GM12872 (cell line): ENCODE results near the gene SLC25A24.

Source experiments
- CTCF ChIP-seq: IDR thresholded peaks from 3 replicates; pipeline ENCODE4 v1.5.1; 2011; ENCODE audit warnings: low read depth, mild to moderate bottlenecking, low read length, moderate library complexity; ENCODE audit not compliant: insufficient read depth

SLC25A24 gene

DNA sequence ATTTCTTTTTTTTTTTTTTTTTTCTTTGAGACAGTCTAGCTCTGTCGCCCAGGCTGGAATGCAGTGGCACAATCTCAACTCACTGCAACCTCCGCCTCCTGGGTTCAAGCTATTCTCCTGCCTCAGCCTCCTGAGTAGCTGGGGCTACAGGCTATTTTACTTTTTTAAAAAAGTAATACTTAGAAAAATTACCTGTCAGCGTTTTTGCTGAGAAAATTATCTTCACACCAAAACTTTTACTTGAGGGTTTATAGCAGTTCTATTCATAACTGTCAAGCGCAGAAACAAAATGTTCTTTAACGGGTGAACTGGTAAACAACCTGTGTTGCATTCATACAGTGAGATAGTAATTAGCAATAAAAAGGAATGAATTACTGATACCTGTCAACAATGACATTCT, 1.5 kb upstream of the SLC25A24 start:
- TF ChIP-seq CTCF = no peak

DNA sequence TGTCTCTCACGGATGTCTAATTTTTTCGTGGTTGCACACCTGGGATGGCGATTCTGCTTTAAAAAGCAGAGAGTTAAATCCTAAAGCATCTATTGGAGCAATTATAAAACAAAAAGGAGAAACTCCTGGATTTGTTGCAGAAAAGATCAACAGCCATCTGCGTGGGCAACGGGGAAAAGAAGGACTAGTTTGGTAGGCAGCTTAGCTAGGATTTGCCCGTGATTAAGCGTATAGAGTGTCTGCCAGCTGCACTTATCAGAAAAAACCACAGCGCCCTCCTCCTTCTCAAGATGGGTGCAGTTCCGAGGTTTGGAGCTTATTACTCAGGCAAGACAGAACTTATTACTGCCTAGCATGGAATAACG, 526 bp upstream of the SLC25A24 start:
- no peak for TF ChIP-seq CTCF

DNA sequence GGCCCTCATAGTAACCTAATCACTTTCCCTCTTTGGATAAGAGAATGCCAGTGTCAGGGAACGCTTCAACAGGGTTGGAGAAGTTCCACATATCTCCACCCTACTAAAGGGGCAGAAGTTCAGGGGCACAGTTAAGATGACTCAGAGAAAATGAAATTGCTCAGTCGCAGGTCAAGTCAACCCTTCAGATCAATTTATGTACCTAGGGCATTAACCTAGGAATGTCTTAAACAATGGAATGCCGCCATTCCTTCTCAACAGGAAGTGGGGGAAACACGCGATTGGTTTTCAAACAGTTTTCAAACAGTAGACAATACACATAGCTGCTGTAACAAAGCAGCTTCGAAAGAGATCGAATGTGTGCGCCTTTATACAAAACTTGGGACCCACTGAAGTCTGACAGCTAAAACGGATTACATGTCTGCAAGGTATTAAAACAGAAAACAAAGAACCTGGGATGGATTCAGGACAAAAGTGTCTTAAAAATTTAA, 897 bp downstream of the SLC25A24 start:
- no peak for TF ChIP-seq CTCF

- no peak for TF ChIP-seq CTCF
These were observed 6.1 kb downstream of the SLC25A24 start for GRCh38 chr1:108194051-108194450.

DNA sequence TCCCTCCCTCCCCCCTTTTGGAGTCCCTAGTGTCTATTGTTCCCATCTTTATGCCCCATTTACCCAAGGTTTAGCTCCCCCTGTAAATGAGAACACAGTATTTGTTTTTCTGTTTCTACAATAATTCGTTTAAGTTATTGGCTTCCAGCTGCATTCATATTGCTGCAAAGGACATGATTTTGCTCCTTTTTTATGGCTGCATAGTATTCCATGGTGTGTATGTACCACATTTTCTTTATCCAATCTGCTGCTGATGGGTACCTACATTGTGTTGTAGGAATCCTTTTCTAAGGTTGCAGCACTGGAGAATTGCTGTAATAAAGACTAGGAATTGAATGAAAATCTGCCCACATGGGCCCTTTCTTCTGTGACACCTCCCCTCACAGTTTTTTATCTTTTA, 6.8 kb downstream of the SLC25A24 start:
- TF ChIP-seq CTCF = no peak

DNA sequence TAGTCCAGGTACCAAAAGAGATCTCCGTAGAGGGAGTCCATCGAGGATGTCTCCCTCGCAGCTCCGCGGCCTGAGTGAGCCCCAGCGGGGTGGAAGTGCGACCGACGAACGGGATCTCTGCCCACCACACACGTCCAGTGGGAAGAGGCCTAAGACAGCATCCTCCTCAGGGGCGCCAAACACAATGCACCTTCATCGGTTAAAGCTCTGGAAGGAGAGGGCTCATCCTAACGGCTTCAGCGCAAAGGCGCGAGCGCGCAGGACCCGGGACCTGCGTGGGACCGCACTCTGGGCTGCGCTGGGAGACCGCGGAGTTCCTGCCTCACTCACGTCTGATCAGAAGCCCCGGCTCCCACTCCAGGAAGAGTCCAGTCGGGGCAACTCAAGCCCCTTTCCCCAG, 7.6 kb downstream of the SLC25A24 start:
- TF ChIP-seq CTCF = no peak

DNA sequence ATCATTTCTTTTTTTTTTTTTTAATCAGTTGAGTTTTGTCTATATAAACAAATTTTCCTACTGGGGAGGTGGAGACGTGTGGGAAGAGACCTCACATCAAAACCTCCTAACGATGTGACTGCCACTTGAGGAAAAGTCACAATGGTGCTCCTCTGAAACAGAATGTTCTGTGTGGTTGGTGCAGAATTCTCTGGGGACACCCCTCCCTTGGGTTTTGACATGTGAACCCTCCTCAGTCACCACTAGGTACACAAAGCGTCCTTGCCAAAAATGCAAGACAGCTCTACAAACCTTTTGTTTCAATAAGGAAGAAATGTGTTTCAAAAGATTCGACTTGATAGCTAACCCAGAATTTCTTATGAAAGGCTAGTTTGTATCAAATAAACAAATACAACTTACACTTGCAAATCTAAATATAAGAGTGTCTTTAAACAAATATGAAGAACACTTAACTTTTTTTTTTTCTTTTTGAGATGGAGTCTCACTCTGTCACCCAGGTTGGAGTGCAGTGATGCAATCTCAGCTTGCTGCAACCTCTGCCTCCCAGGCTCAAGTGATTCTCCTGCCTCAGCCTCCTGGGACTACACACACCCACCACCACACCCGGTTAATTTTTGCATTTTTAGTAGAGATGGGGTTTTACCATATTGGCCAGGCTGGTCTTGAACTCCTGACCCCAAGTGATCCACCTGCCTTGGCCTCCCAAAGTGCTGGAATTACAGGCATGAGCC, 9.3 kb downstream of the SLC25A24 start:
- TF ChIP-seq CTCF = no peak
